HG03196 (cell line): ENCODE measurements around the gene EQTN.

ENCODE experiments used
- ATAC-seq: cut with Tn5 transposase; IDR thresholded peaks from one replicate; pipeline ENCODE4 v1.9.1; 2021; ENCODE audit not compliant: unreplicated experiment

EQTN gene

GRCh38 chr9:27297050-27297449, at the start of gene EQTN:
Gene EQTN, minus strand, starts transcription at chr9:27297150. Its CDS starts 95 bp downstream, at chr9:27297055.
- ATAC-seq = no peak

GRCh38 chr9:27344776-27345175, 47.8 kb upstream of the EQTN start:
- no peak for ATAC-seq

GRCh38 chr9:27341545-27342294, 44.8 kb upstream of the EQTN start:
- no peak for ATAC-seq

- ATAC-seq = no peak
Measured at GRCh38 chr9:27340961-27341511, 44.1 kb upstream of the EQTN start.

GRCh38 chr9:27340285-27340674, 43.3 kb upstream of the EQTN start:
- ATAC-seq = no peak

GRCh38 chr9:27339661-27340284, 42.8 kb upstream of the EQTN start:
- no peak for ATAC-seq

GRCh38 chr9:27338527-27338903, 41.6 kb upstream of the EQTN start:
- ATAC-seq = no peak

GRCh38 chr9:27337833-27338526, 41.0 kb upstream of the EQTN start:
- ATAC-seq = no peak

- no peak for ATAC-seq
Measured at GRCh38 chr9:27337236-27337635, 40.3 kb upstream of the EQTN start.

GRCh38 chr9:27336829-27337228, 39.9 kb upstream of the EQTN start:
- no peak for ATAC-seq

- ATAC-seq = no peak
Measured at GRCh38 chr9:27336126-27336525, 39.2 kb upstream of the EQTN start.

GRCh38 chr9:27335075-27335474, 38.1 kb upstream of the EQTN start:
- ATAC-seq = no peak

- peak; percentile 86 for ATAC-seq
Measured at GRCh38 chr9:27333241-27334052, 36.5 kb upstream of the EQTN start.

- no peak for ATAC-seq
Measured at GRCh38 chr9:27331393-27331792, 34.4 kb upstream of the EQTN start.

- ATAC-seq = no peak
Measured at GRCh38 chr9:27329291-27329690, 32.3 kb upstream of the EQTN start.

GRCh38 chr9:27328483-27328882, 31.5 kb upstream of the EQTN start:
- ATAC-seq = no peak

GRCh38 chr9:27311184-27311583, 14.2 kb upstream of the EQTN start:
- ATAC-seq = no peak

GRCh38 chr9:27310582-27310981, 13.6 kb upstream of the EQTN start:
- no peak for ATAC-seq

GRCh38 chr9:27308691-27309390, 11.9 kb upstream of the EQTN start:
- no peak for ATAC-seq

- ATAC-seq = no peak
Measured at GRCh38 chr9:27304521-27304920, 7.6 kb upstream of the EQTN start.
